NCI-H1436 (cell line): Measurements from ENCODE around the gene CCDC106.

Source experiments
- DNase-seq: peaks from one replicate; lab custom pipeline; 2025; lab: John Stamatoyannopoulos, UW

Gene CCDC106

DNA sequence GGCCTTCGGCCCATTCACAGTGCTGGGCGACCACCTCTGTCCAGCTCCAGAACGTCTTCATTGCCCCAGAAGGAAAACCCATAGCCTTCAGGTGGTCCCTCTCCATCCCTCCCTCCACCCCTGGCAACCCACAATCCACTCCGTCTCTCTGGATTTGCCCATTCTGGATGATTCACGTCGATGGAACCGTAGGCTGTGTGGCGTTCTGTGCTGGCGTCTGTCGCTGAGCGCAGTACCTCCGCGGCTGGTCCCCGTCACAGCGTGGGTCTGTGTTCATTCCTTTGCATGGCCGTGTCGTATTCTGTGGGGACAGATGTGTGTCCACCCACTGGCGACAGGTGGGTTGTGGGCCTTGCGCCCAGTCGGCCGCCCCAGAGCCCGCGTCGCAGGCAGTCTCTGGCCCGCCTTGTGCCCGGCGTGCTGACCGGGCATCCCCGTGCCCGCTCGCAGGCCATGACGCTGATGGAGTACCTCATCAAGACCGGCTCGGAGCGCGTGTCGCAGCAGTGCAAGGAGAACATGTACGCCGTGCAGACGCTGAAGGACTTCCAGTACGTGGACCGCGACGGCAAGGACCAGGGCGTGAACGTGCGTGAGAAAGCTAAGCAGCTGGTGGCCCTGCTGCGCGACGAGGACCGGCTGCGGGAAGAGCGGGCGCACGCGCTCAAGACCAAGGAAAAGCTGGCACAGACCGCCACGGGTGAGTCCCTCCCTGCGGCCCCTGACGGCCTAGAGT is 37.1 kb downstream of the CCDC106 start:
- DNase-seq, result no peak

GRCh38 chr19:55685776-55686175 is 37.8 kb downstream of the CCDC106 start:
- DNase-seq, result no peak

- DNase-seq, result no peak
These were observed 38.5 kb downstream of the CCDC106 start for GRCh38 chr19:55686311-55687050.

DNA sequence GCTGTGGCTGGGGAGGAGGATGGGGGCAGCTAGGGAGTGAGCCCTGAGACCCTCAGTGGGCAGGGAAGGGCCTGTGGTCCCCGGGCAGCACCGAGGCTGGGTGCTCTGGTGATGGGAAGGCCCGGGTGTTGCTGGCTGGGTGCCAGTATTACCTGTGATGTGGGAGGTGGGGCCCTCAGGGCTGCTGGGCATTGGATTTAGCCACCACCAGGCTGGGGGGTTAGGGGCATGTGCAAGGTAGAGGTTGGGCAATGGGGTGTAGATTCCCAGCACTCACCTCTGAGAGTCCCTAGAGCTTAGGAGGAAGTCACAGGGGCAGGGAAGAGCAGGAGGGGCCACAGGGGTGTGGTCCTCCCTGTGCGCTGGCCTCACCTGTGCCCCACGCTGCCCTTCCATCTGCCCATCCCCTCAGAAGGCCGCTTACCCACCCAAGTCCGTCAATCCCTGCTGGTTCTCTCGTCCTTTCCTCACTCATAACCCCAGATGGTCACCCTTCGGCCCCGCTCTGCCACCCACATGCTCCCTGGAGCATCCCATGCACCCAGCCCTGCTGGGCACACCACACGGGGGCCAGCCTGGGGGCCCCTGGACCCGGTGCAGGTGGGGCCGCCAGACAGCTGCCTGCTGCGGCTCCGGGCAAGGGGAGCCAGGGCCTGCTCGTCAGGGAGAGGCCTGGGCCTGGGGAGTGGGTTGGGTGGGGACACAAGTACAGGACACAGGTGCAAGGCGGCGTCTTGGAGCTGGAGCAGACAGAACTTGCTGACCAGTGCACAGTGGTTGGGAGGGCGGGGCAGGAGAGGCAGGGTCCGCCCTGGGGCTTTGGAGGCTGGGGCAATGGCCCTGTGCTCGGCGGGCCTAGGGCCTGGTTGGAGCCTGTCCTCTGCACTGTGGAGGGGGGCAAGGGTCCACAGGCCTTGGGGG is 39.5 kb downstream of the CCDC106 start:
- DNase-seq, result no peak

DNA sequence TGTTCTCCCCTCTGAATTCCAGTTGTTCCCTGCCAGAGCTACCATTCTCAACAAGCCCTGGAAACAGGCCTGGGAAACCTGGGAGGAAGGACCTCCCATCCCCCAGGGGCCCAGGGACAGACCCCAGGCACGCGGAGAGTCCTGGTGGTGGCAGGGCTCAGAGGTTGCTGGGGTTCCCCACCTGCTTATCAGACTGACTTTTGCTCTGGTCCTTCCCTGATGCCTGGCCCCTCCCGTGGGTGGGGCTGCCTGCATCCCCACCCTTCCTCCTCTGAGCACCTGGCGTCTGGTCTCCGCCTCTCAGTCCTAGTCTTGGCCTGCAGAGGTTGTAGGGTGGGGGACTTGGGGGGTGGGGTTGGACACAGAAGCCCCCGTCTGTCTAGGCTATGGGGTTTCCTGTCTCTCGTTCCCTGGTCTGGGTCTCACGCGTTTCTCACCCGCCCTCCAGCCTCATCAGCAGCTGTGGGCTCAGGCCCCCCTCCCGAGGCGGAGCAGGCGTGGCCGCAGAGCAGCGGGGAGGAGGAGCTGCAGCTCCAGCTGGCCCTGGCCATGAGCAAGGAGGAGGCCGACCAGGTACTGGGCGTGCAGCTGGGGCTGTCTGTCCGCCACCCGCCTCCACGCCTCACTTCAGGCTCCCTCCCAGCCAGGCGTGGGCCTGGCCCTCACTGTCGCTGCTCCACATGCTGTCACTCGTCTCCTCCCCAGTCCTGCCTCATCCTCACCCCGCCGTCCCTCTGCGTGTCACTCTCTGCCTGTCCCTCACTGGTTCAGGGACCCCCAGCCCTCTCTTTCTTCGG is 40.6 kb downstream of the CCDC106 start:
- no peak for DNase-seq

GRCh38 chr19:55689411-55690108 is 41.5 kb downstream of the CCDC106 start:
- DNase-seq, result no peak

GRCh38 chr19:55690109-55690768 is 42.2 kb downstream of the CCDC106 start:
- DNase-seq, result no peak

- no peak for DNase-seq
These were observed 42.9 kb downstream of the CCDC106 start for GRCh38 chr19:55690769-55691545.

DNA sequence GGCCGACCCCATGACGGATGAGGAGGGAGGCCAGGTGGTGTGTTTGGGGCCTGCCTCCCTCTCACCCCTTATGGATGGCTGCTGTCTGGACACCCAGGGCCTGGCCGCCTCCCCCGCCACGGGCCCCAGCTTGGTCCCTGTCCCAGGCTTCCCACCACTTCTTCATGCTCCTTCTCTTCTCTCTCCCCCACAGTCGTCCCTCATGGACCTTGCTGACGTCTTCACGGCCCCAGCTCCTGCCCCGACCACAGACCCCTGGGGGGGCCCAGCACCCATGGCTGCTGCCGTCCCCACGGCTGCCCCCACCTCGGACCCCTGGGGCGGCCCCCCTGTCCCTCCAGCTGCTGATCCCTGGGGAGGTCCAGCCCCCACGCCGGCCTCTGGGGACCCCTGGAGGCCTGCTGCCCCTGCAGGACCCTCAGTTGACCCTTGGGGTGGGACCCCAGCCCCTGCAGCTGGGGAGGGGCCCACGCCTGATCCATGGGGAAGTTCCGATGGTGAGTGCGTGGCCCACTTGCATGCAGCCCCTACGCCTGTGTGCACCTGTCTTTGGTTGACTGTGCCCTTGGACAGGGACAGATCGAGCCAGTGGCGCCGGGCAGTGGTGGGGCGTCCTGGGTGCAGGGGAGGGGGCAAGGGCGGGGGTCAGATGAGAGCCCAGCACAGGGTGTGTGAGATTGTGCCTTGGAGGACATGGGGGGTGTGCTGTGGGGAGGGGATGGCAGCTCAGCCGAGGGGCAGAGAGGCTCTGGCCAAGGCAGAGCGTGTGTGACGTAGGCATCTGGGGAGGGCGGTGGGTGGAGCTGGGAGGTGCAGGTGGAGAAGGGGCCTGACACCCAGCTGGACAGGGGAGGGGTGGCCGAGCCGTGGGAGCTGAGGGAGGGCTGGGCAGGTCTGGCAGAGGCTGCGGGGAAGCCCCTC is 43.8 kb downstream of the CCDC106 start:
- DNase-seq, result no peak

DNA sequence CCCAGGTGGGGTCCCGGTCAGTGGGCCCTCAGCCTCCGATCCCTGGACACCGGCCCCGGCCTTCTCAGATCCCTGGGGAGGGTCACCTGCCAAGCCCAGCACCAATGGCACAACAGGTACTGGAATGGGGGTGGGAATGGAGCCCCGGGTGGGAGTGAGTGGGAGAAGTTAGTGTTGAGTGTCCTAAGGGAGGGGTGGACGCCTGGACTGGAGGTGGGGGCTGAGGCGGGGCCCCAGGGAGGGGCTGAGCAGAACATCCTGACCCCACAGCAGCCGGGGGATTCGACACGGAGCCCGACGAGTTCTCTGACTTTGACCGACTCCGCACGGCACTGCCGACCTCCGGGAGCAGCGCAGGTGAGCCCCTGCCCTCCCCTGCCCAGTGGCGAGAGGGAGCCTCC is 44.7 kb downstream of the CCDC106 start:
- DNase-seq, result no peak

DNA sequence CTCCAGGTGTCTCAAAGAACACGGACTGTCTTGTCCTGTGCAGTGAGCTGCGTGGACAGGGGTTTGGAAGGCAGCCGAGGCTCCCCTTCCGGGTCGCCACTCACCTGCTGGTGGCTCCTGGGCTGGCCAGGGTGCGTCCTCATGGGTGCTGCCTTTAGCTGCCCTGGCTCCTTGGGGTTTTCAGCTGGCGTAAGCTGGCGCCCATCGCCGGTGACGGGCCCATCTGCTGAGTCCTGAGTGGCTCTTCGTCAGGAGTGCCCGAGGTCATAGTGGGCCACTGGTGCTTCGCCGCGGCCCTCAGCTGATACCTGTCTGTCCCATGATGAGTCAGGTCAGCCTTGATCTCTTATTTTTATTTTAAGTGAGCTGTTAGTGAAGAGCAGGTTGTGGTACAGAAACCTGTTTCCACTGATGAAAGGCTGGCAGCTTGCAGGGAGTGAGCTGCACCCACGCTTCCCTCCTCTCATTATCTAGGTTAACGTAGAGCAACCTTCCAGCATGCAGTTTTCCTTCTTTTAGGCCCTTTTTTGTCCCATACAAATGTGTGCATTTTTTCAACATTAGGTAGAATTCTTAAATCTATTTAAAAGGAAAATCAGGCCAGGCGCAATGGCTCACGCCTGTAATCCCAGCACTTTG is 45.4 kb downstream of the CCDC106 start:
- no peak for DNase-seq

DNA sequence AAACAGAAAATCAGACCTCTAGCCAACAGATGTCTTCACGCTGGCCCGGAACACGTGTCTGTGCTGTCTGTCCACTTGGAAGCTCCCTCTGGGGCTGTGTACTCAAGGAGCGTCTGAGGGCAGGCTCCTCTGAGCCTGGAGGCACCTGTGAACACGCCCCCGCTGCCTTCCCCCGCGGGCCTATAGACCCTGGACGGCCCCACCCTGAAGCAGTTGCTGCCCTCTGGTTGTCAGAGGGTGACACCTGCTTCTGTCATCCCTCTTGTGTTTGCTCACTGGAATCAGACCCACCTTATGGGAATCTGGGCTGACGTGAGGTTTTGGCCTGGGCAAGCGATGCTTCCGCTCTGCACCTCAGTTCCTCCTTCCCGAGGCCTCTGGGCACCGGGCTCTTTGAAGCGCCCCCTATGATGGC is 46.2 kb downstream of the CCDC106 start:
- no peak for DNase-seq

- DNase-seq, result no peak
These were observed 46.9 kb downstream of the CCDC106 start for GRCh38 chr19:55694656-55695491.

DNA sequence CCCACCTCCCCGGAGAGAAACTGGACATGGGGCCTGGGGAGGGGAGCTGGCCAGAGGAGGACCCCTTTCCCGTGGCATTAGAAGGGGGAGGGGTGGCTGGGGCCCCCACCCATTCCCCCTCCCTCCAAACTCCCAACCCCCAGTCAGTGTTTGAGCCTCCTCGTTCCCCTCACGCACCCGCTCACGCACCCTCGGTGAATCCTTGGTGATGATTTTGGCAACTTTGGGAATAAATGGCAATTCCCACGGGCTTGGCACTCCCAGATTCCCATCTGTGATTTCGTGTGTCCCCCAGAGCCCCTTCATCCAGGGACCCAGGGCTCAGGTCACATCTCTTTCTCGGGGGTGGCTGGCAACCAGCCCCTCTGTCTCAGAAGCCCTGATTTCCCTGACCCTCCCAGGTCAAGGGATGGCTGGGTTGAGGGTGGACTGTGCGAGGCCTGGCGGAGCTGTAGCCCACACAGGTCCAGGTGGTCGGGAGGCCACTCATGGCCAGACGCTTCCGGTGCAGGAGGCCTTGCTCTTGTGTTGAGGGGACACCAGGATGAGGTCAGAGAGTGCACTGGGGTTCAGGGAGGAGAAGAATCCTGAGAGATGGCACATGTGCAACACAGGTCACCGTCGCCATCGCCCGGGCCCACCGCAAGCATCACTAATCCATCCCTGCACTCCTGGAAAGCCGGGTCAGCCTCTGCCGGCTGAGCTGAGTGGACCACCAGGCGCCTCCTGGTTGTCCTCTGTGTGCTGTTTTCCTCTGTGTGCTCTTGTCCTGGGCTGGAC is 47.7 kb downstream of the CCDC106 start:
- no peak for DNase-seq

DNA sequence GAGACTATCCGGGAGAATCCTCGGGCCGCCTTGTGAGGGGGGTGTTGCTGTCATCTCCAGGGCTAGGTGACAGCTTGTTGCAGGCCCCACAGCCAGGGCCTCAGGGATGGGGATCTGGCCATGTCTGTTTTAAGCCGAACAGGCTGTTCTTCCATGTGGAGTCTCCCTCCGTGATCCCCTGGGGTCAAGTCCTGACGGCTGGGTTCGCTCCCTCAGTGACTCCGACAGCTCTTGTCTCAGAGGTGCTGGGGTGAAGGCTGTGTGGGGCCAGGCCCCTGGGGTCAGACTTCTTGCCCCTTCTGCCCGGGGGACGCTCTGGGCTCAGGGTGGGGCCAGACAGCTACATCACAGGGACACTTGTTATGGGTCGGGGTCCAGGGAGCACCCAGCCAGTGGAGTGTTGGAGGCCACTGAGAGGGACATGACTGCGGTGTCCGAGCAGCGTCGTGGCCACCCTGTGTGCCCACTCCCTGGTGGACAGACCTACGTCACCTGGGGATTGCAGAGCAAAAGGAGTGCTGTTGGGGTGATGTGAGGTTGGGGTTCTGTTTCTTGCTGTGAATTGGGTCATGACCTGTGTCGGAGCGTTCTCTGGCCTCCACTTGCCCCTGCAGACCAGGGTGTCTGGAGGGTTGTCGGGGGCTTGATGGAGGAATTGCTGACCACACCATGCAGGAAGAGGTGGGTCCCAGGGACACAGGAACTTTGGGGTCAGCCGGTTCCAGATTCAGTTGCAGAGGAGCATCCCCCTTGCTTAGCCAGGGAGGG is 48.5 kb downstream of the CCDC106 start:
- DNase-seq, result no peak

DNA sequence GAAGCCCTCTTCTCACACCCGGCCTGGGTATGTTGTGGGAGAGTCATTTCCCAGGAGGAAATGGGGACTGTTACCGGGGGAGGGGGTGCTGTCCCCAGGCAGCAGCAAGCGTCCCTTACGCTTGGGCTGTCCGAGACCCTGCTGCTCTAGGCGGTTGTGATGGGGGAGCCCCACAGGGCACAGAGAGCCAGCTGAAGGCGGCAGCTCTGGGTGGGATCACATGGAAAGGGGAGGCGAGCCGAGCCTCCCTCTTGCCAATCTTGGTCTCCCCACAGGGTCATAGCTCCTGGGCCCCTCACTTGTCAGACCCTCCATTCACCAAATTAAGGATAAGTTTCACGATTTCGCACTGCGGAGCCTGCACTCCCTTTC is 49.0 kb downstream of the CCDC106 start:
- no peak for DNase-seq
